T47D (cell line): ENCODE results near the gene SEC22A.
A peak's percentile ranks its signal among the peaks of the same experiment; 100 is the strongest.
"Not testable (repeated sequence)": the region's sequence is repeated elsewhere in the genome, so short reads cannot be mapped to it uniquely, and the experiment has no call there.

Experiments used
- DNase-seq, 2 experiments: peaks; one replicate each; pipeline versions ENCODE4 v3.0.0 to v3.0.0-alpha.2; 2011 to 2012; ENCODE audit warnings: low read depth in 1 of 2, low spot score in 1 of 2
- JUND ChIP-seq: IDR thresholded peaks from 2 replicates; pipeline ENCODE4 v1.6.1; 2012; ENCODE audit warnings: low read depth
- in situ Hi-C: cut with HindIII; loops from 2 replicates; pipeline ENCODE4 v1.10.0; 2016; ENCODE audit warnings: low sequenced_read_pairs, low pct_unique_long_range_greater_than_20kb

Gene SEC22A

GRCh38 chr3:123198372-123198771 lies 3.4 kb upstream of the SEC22A start:
- in situ Hi-C loops: no loop called here
- TF ChIP-seq JUND: no peak
- no peak for DNase-seq

DNA sequence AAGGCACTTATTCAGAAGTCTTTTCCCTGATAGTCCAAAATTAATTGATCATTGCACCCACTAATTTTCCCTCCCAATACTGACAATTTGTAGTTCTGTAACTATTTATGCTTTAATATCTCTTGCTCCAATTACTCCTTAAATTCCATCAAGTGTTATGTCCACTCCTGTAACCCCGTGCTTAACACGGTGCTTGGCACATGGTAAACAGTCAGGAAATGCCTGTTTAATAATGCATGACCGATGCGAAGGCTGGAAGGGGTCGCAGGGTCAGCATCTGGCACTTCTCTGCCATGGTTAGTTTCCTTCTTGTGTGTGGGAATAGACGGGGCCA lies 553 bp upstream of the SEC22A start:
- no peak for TF ChIP-seq JUND
- in situ Hi-C loops: no loop called here
- DNase-seq: no peak

DNA sequence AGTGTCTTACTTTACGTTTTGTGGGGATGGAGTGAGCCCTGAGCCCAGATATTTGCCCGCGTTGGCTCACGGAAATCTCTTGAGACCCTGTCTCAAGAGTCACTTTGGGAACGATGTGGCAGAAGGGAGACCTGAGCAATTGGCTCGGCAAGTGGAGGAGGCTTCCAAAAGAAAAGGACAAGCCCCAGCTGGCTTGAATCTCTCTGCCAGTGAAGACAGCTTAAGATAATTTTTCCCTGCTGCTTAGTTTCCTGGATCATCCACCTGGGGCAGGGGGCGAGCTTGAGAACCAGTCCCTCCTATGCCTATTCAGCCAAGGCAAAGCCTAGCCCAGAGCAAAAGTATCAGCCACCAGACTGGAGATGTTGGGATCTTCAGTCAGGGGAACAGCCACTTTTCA lies 708 bp downstream of the SEC22A start:
- in situ Hi-C loops: no loop called here
- no peak for TF ChIP-seq JUND
- DNase-seq: peak in 1 of 2 experiments; percentile 2

DNA sequence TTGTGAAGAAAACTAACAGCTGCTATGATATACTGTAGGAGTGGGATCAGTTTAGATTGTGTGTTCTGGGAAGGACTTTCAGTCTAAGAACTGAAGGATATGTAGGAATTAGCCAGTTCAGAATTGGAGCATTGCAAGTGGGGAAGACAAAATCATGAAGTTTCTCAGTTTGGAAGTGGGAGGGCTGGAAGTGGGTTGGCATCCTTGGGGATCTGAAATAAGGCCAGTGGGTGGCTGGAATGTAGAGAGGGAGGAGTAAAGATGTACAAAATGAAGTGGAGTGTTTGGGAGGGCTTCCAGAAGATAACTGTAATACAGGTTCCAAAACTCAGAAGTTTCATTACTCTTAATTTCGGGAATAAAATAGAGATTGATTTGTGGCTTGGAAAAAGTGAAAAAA lies 17.2 kb downstream of the SEC22A start:
- DNase-seq: no peak
- no peak for TF ChIP-seq JUND
- in situ Hi-C loops: no loop called here

DNA sequence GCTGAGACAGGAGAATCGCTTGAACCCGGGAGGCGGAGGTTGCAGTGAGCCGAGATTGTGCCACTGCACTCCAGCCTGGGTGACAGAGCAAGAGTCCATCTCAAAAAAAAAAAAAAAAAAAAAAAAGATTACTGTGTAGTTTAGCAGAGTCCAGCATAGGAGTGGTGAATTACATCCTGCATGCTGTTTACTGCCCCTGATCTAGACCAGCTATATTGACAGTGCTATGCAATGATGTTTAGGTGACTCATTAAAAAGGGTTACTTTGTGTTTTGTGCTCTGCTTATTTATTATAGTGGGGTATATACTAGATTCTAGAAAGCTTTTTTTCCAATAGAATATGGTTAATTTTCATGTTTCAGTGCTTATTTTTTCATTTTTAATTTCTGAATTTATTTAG lies 19.6 kb downstream of the SEC22A start:
- DNase-seq, in situ Hi-C loops: not testable (repeated sequence)

DNA sequence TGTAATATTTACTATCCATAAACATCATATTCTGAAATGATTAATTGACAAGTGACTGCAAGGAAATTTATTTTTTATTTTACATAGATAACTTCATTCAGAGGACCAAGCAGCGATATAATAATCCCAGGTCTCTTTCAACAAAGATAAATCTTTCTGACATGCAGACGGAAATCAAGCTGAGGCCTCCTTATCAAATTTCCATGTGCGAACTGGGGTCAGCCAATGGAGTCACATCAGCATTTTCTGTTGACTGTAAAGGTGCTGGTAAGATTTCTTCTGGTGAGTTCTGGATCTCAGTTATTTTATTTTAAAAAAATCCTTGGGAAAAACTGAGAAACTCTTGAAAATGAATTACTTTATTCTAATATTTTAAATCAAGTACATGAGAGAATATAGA lies 23.3 kb downstream of the SEC22A start:
- no peak for DNase-seq
- in situ Hi-C loops: no loop called here
- TF ChIP-seq JUND: no peak

- no peak for TF ChIP-seq JUND
- in situ Hi-C loops: no loop called here
- DNase-seq: no peak
Measured at GRCh38 chr3:123226549-123226948, 24.8 kb downstream of the SEC22A start.

DNA sequence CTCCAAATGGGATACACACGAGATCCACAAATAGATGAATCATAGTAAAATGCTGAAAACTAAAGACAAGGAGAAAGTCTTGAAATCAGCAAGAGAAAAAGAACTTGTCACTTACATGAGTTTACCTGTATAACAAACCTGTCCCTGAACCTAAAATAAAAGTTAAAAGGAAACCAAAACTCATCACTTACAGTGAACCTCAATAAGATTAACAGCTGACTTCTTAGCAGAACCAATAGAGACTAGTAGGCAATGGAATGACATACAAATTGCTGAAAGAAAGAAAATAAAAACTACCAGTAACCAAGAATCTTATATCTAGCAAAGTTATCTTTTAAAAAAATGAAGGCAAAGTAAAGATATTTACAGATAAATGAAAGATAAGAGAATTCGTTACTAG lies 27.4 kb downstream of the SEC22A start:
- DNase-seq: peak in 1 of 2 experiments; percentile 5
- no peak for TF ChIP-seq JUND
- in situ Hi-C loops: no loop called here

- in situ Hi-C loops: no loop called here
- TF ChIP-seq JUND: no peak
- DNase-seq: no peak
Measured at GRCh38 chr3:123236902-123237301, 35.2 kb downstream of the SEC22A start.

DNA sequence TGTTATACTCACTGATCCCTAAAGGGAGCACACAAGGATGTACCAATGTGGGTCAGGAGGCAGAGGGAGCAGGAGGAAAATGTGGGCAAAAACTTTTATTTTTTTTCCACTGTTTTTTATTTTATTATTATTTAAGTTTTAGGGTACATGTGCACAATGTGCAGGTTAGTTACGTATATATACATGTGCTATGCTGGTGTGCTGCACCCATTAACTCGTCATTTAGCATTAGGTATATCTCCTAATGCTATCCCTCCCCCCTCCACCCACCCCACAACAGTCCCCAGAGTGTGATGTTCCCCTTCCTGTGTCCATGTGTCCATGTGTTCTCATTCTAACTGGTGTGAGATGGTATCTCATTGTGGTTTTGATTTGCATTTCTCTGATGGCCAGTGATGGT lies 37.4 kb downstream of the SEC22A start:
- DNase-seq, in situ Hi-C loops: not testable (repeated sequence)

DNA sequence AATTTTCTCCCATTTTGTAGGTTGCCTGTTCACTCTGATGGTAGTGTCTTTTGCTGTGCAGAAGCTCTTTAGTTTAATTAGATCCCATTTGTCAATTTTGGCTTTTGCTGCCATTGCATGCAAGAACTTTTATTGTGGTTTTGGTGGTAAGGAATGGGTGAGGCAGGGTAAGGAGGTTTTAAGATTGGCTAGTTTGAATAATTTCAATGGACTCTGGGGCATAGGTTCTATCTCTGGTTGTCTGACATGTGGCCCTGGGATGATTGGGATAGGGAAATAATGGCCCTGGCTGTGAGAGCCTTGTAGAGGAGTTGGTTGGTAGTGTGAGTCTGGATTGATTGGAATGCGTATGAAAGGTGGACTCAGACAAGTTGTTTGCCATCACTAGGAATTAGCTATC lies 38.0 kb downstream of the SEC22A start:
- no peak for TF ChIP-seq JUND
- in situ Hi-C loops: no loop called here
- DNase-seq: no peak

DNA sequence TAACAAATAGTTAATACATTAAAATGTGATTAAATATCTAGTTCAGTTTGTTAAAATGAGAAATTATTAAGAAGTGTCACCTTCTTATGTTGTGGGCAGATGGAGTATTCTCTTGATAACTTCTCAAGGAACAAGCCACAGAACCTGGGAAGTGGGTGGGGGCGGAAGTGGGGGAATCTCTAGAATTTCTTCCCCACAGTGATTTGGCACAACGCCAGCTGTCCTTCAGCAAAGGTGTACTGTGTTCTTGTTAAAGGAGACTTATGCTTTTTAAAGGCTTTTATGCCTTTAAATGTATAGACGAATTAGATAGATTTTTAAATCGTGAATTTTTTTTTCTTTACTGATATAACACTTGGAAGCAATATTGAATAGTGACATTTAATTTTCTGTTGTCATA lies 42.4 kb downstream of the SEC22A start:
- in situ Hi-C loops: no loop called here
- peak in 1 of 2 experiments; percentile 16 for DNase-seq
- TF ChIP-seq JUND: no peak

DNA sequence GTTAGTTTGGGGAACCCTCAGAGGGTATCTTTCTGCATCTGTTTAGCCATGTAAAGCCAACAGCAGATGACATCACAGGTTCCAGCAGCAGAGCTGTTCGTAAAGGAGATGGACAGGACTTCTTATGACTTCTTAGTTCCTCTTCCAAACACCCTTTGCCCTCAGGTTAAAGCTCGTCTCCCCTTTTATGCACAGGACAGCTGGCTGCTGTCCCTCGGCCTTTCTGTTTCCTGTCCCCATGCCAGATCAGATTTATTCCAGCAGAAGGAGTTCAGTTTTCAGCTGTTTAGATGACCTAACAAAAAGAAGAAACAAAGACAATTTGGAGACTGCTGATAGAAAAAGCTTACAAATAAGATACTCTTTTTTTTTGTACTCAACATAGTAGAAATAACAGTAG lies 45.1 kb downstream of the SEC22A start:
- no peak for DNase-seq
- no peak for TF ChIP-seq JUND
- in situ Hi-C loops: no loop called here

DNA sequence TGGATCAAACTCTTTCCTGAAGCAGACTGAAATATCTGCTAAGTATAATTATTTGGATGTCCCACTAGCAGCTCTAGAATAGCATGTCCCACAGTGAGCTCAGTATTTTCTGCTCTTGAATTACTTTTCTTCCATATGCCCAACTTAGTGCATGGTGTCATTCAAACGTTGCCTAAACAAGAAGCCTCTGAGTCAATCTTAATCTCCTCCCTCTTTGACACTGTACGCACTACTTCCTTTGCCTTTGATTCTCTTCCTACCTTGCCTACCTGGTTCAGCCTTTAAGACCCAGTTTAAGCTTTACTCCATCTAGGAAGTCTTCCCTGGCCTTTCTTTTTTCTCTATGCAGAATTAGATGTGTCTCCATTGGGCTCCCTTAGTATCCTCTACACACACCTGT lies 54.5 kb downstream of the SEC22A start:
- in situ Hi-C loops: no loop called here
- DNase-seq: no peak
- no peak for TF ChIP-seq JUND

DNA sequence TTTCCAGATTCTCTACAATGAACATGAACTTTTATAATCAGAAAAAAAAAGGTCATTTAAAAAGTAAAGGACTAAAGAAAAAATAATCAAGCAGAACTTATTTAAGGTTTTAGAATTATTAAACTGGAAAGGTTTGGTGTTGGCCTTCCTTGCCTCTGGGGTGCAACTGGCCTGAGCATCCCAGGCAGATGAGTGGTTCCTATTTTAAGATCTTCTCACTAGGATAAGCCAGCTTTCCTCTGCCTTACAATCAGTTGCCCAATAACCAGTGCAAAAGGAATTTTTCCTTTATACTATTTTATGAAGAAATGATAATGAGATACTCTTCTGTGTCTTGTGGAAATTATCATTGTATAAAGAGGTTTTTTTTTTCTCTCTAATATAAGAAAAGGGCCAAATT lies 56.6 kb downstream of the SEC22A start:
- in situ Hi-C loops: no loop called here
- TF ChIP-seq JUND: no peak

More for the DNA sequence above, 56.6 kb downstream of the SEC22A start:
- DNase-seq: no peak
